IMR-90 (cell line): Measurements from ENCODE around the gene ARHGEF17. TPM values are rescaled to one million over a fixed set of nuclear protein-coding genes. Genes with fewer than 3 reads are reported as not detected.

ENCODE experiments used
- ATAC-seq: fragments of 200-7000 bp; cut with Tn5 transposase; 2 replicates; pipeline ENCODE4 v1.9.1; 2020; ENCODE audit warnings: low read depth, mild to moderate bottlenecking, moderate library complexity
- BruUV-seq: library from RNA; stranded (reverse); fragments of 400-500 nt; replicated peaks from 2 replicates; lab custom pipeline; 2021; lab: Mats Ljungman, UMichigan
- CTCF ChIA-PET: fragments of 300-600 bp; formaldehyde crosslinking; extraction: SDS; loops from one replicate; lab custom pipeline; 2021; ENCODE audit warnings: antibody characterized with exemption; lab: Yijun Ruan, JAX
- POLR2A ChIA-PET: fragments of 300-600 bp; sonication (Branson Sonifier 250); formaldehyde crosslinking; loops from one replicate; lab custom pipeline; 2022; ENCODE audit warnings: antibody characterized with exemption; ENCODE audit not compliant: unreplicated experiment; lab: Charles Lee
- DNase-seq: peaks from one replicate; pipeline ENCODE4 v3.0.0; 2013
- H2AFZ ChIP-seq: replicated peaks from 2 replicates; pipeline ENCODE3; 2013; ENCODE audit warnings: low read length, mild to moderate bottlenecking; ENCODE audit not compliant: poor library complexity
- H2AK5ac ChIP-seq: 2 replicates; pipeline ENCODE4 v1.6.1; 2013; ENCODE audit warnings: low read depth, low read length, inconsistent platforms
- H2AK9ac ChIP-seq: replicated peaks from 2 replicates; pipeline ENCODE3; 2013; ENCODE audit warnings: mild to moderate bottlenecking, low read depth, low read length, moderate library complexity; ENCODE audit not compliant: poor library complexity
- H2BK120ac ChIP-seq: 2 replicates; pipeline ENCODE4 v1.6.1; 2013; ENCODE audit warnings: low read depth, low read length, inconsistent platforms
- H2BK15ac ChIP-seq: 3 replicates; pipeline ENCODE4 v1.6.1; 2013; ENCODE audit warnings: low read depth, low read length, inconsistent platforms
- H2BK20ac ChIP-seq: 2 replicates; pipeline ENCODE4 v1.6.1; 2013; ENCODE audit warnings: low read depth, mild to moderate bottlenecking, inconsistent platforms, low read length, moderate library complexity
- H2BK5ac ChIP-seq: 2 replicates; pipeline ENCODE4 v1.6.1; 2013; ENCODE audit warnings: mild to moderate bottlenecking, low read depth, low read length, inconsistent platforms; ENCODE audit not compliant: poor library complexity, severe bottlenecking
- H3K14ac ChIP-seq: replicated peaks from 2 replicates; pipeline ENCODE4 v1.6.1; 2013; ENCODE audit warnings: low read depth, low read length, inconsistent platforms
- H3K18ac ChIP-seq: 2 replicates; pipeline ENCODE4 v1.6.1; 2013; ENCODE audit warnings: low read depth, low read length, control low read depth
- H3K23ac ChIP-seq: 2 replicates; pipeline ENCODE4 v1.6.1; 2013; ENCODE audit warnings: low read depth, low read length, inconsistent platforms
- H3K27ac ChIP-seq: 2 replicates; pipeline ENCODE4 v1.5.1; 2013; ENCODE audit warnings: mild to moderate bottlenecking, control low read depth, low read length; ENCODE audit not compliant: insufficient read depth
- H3K27me3 ChIP-seq: 2 replicates; pipeline ENCODE4 v1.6.1; 2013; ENCODE audit warnings: low read length; ENCODE audit not compliant: control insufficient read depth, insufficient read depth
- H3K36me3 ChIP-seq: 2 replicates; pipeline ENCODE4 v1.6.1; 2013; ENCODE audit warnings: low read length, mixed read lengths; ENCODE audit not compliant: control insufficient read depth, insufficient read depth
- H3K4ac ChIP-seq: 2 replicates; pipeline ENCODE4 v1.6.1; 2013; ENCODE audit warnings: low read depth, low read length, inconsistent platforms
- H3K4me1 ChIP-seq: 2 replicates; pipeline ENCODE4 v1.6.1; 2013; ENCODE audit warnings: low read length, mixed read lengths; ENCODE audit not compliant: control insufficient read depth, insufficient read depth
- H3K4me2 ChIP-seq: 2 replicates; pipeline ENCODE4 v1.6.1; 2013; ENCODE audit warnings: low read depth, mild to moderate bottlenecking, control low read depth, low read length, moderate library complexity
- H3K4me3 ChIP-seq: 2 replicates; pipeline ENCODE4 v1.5.1; 2013; ENCODE audit warnings: low read depth, mild to moderate bottlenecking, control low read depth, low read length, moderate library complexity; ENCODE audit not compliant: insufficient read depth
- H3K56ac ChIP-seq: 2 replicates; pipeline ENCODE4 v1.6.1; 2013; ENCODE audit warnings: low read length, inconsistent platforms; ENCODE audit not compliant: insufficient read depth; ENCODE audit errors: extremely low read depth
- H3K79me1 ChIP-seq, 2 experiments: 2 replicates each; pipeline ENCODE4 v1.6.1; 2013; ENCODE audit warnings: low read length in 2 of 2, inconsistent platforms in 1 of 2, low read depth in 1 of 2
- H3K9ac ChIP-seq: 2 replicates; pipeline ENCODE4 v1.6.1; 2013; ENCODE audit warnings: low read depth, low read length, control low read depth
- H3K9me1 ChIP-seq: 2 replicates; pipeline ENCODE4 v1.6.1; 2013; ENCODE audit warnings: low read length, inconsistent platforms; ENCODE audit not compliant: insufficient read depth
- H3K9me3 ChIP-seq: 2 replicates; pipeline ENCODE4 v1.6.1; 2013; ENCODE audit warnings: low read length; ENCODE audit not compliant: control insufficient read depth, insufficient read depth
- H4K20me1 ChIP-seq: 2 replicates; pipeline ENCODE4 v1.6.1; 2013; ENCODE audit warnings: low read length, inconsistent platforms; ENCODE audit not compliant: insufficient read depth
- H4K5ac ChIP-seq: 2 replicates; pipeline ENCODE4 v1.6.1; 2013; ENCODE audit warnings: mild to moderate bottlenecking, low read depth, low read length, control low read depth
- H4K8ac ChIP-seq, 2 experiments: 2 replicates each; pipeline ENCODE4 v1.6.1; 2013; ENCODE audit warnings: low read depth in 2 of 2, low read length in 2 of 2, control low read depth in 1 of 2, inconsistent platforms in 1 of 2
- H4K91ac ChIP-seq: 2 replicates; pipeline ENCODE4 v1.6.1; 2013; ENCODE audit warnings: low read depth, low read length, inconsistent platforms; ENCODE audit not compliant: insufficient read depth
- CEBPB ChIP-seq: IDR thresholded peaks from 2 replicates; pipeline ENCODE4 v1.6.1; 2012; ENCODE audit warnings: low read depth, low read length, improper control_type of control experiment
- MAFK ChIP-seq: IDR thresholded peaks from 2 replicates; pipeline ENCODE4 v1.6.1; 2012; ENCODE audit warnings: low read depth, low read length, improper control_type of control experiment
- WGBS, 2 experiments: methylation state at CpG; one replicate each; pipeline versions ENCODE4 v1.1.5 to v1.1.7; 2013; ENCODE audit warnings: missing lambda C conversion rate in 2 of 2; ENCODE audit not compliant: insufficient read length in 1 of 2; ENCODE audit errors: extremely low coverage in 2 of 2; 5-methylcytosine and 5-hydroxymethylcytosine counted together
- dilution Hi-C: fragments of 300-500 bp; cut with HindIII; formaldehyde crosslinking; loops from one replicate; pipeline ENCODE4 v1.14.3; 2018; ENCODE audit warnings: low sequenced_read_pairs; ENCODE audit not compliant: unreplicated experiment
- in situ Hi-C: fragments of 300-500 bp; cut with MboI; formaldehyde crosslinking; loops from 3 replicates; pipeline ENCODE4 v1.14.3; 2019; ENCODE audit warnings: low sequenced_read_pairs, inconsistent platforms, mixed read lengths
- intact Hi-C: fragments of 100-400 bp; cut with micrococcal nuclease; formaldehyde crosslinking; loops from 2 replicates; pipeline ENCODE4 v1.10.0; 2022
- polyA plus RNA-seq, 3 experiments: library from polyadenylated mRNA; depleted of rRNA; stranded (reverse); fragments of >200 nt; gene quantifications; 2 replicates each; pipeline ENCODE4 v1.2.3, GENCODE V29; 2012; ENCODE audit warnings: low replicate concordance in 1 of 3
- total RNA-seq: library from RNA; depleted of rRNA; stranded (reverse); fragments of >200 nt; gene quantifications from 2 replicates; pipeline ENCODE4 v1.2.3, GENCODE V29; 2012
- TF ChIP-seq, protein P1 (sequence below): fragments of 150-350 bp; IDR thresholded peaks from 2 replicates; pipeline ENCODE4 v1.6.1; 2016; ENCODE audit warnings: low read depth, mild to moderate bottlenecking, low read length, moderate library complexity, borderline replicate concordance
- TF ChIP-seq, protein P2 (sequence below): fragments of 150-350 bp; IDR thresholded peaks from 2 replicates; pipeline ENCODE4 v1.6.1; 2017; ENCODE audit warnings: mild to moderate bottlenecking, antibody characterized with exemption, low read length, low read depth

ARHGEF17 gene
- total and polyA plus RNA-seq, 2 of the 4 experiments (the other 2 are of a cell fraction) = 21.7 to 97.7 TPM

DNA sequence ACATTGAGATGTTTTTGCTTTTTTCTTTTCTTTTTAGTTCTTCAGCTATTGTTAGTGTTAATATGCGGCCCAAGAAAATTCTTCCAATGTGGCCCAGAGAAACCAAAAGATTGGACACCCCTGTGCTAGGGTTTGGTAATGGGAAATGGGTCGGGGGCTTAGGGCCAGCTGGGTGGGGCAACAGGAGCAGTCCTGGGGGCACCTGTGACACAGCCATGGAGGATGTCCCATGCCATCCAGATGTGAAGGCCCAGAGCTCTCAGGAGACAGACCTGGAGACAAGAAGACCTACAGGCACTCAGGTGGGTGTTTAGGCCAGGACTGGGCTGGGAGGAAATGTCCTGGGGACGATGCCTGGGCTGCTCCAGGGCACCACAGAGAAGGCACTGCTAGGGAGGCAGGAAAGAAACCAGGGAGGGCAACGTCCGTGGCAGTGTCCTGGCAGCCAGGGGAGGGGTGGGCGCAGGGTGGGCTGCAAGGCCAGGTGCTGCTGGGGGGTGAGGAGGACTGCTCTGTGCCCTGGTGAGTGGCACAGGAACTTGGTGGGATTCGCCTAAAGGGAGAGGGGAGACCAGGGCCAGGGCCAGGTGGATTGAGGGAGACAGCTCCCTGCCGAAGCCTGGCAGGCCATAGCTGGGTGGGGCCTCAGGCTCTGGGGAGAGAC lies 89.5 kb downstream of the ARHGEF17 start:
- Histone ChIP-seq H3K9ac (no peak overlapping the region), H3K4ac (no peak overlapping the region), H4K91ac (no peak overlapping the region), H3K27ac (no peak overlapping the region), H3K27me3 (no peaks in the 10 kb centered on the region), H2AK5ac (no peak overlapping the region), H3K14ac (no peak overlapping the region), H3K4me1 (peaks cover 6% of the 10 kb centered on the region; the same call in 1 of the 2 replicates), H3K4me2 (no peak overlapping the region), H2AFZ (no peak overlapping the region), H4K20me1 (peaks cover 8% of the 10 kb centered on the region), H4K5ac (no peak overlapping the region), H2BK15ac (no peak overlapping the region), H3K18ac (no peak overlapping the region), H4K8ac (no peak overlapping the region), H3K9me3 (no peaks in the 10 kb centered on the region), H3K4me3 (no peak overlapping the region), H2AK9ac (no peak overlapping the region), H2BK120ac (no peak overlapping the region), H2BK5ac (no peak overlapping the region), H3K36me3 (peaks cover 4% of the 10 kb centered on the region), H3K79me1 (peaks cover 0 to 10% of the 10 kb centered on the region in 2 experiments; a peak in 1 of 4 replicates), H3K9me1 (no peaks in the 10 kb centered on the region; the same call in none of the 2 replicates), H2BK20ac (no peak overlapping the region), H3K56ac (no peak overlapping the region), H3K23ac (no peak overlapping the region)
- in situ Hi-C loops (no loop called here), dilution Hi-C loops (no loop called here), intact Hi-C loops (no loop called here)
- WGBS, 2 experiments = 92% methylated on average over 4 of the region's 8 CpGs; no CpG with 5 or more reads in 1 of the 2 experiments
- TF ChIP-seq, protein P1, sequence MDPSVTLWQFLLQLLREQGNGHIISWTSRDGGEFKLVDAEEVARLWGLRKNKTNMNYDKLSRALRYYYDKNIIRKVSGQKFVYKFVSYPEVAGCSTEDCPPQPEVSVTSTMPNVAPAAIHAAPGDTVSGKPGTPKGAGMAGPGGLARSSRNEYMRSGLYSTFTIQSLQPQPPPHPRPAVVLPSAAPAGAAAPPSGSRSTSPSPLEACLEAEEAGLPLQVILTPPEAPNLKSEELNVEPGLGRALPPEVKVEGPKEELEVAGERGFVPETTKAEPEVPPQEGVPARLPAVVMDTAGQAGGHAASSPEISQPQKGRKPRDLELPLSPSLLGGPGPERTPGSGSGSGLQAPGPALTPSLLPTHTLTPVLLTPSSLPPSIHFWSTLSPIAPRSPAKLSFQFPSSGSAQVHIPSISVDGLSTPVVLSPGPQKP = no peak
- TF ChIP-seq CEBPB (no peak), MAFK (no peak)
- TF ChIP-seq, protein P2, sequence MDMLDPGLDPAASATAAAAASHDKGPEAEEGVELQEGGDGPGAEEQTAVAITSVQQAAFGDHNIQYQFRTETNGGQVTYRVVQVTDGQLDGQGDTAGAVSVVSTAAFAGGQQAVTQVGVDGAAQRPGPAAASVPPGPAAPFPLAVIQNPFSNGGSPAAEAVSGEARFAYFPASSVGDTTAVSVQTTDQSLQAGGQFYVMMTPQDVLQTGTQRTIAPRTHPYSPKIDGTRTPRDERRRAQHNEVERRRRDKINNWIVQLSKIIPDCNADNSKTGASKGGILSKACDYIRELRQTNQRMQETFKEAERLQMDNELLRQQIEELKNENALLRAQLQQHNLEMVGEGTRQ = no peak
- CTCF ChIA-PET = no interaction called here
- no peak for ATAC-seq
- POLR2A ChIA-PET = interaction anchor here (0.6 kb wide), 1 partner anchor 78 kb away, joined by 3 read pairs; no protein-coding TSS in a partner anchor
- DNase-seq = no peak
- no TSS peak for BruUV-seq
